ENCODE results near the gene SORCS2. TPM values are rescaled to one million over a fixed set of nuclear protein-coding genes. Genes with fewer than 3 reads are reported as not detected.

Gene SORCS2
- total RNA-seq, 1 donor from 2014 or later: 13.4 TPM

GRCh38 chr4:7153711-7154110, 38.6 kb upstream of the SORCS2 start:
- no peak for TF ChIP-seq CTCF (conservative IDR thresholded peaks at IDR 0.05)
- no peak for DNase-seq (ENCODE audit: extremely low spot score, unreplicated experiment)
- Mint-ChIP-seq H3K27me3 (peaks cover 20% of the 10 kb centered on the region), H3K36me3 (no peaks in the 10 kb centered on the region), H3K9me3 (no peaks in the 10 kb centered on the region), H3K4me1 (ENCODE audit: unreplicated experiment) (peaks cover 32% of the 10 kb centered on the region), H3K4me3 (no peak overlapping the region), H3K27ac (no peak overlapping the region)

GRCh38 chr4:7154351-7154981, 37.9 kb upstream of the SORCS2 start:
- Mint-ChIP-seq H3K9me3 (no peaks in the 10 kb centered on the region), H3K36me3 (no peaks in the 10 kb centered on the region), H3K4me1 (ENCODE audit: unreplicated experiment) (peaks cover 37% of the 10 kb centered on the region), H3K27me3 (peaks cover 24% of the 10 kb centered on the region), H3K27ac (no peak overlapping the region), H3K4me3 (no peak overlapping the region)
- no peak for TF ChIP-seq CTCF (conservative IDR thresholded peaks at IDR 0.05)
- no peak for DNase-seq (ENCODE audit: extremely low spot score, unreplicated experiment)

GRCh38 chr4:7155590-7156071, 36.7 kb upstream of the SORCS2 start:
- H3K36me3 Mint-ChIP-seq: no peaks in the 10 kb centered on the region
- TF ChIP-seq CTCF (conservative IDR thresholded peaks at IDR 0.05): no peak
- H3K4me1 Mint-ChIP-seq (ENCODE audit: unreplicated experiment): peaks cover 44% of the 10 kb centered on the region
- no peak overlapping the region for H3K4me3 Mint-ChIP-seq
- H3K27me3 Mint-ChIP-seq: peaks cover 22% of the 10 kb centered on the region
- H3K9me3 Mint-ChIP-seq: no peaks in the 10 kb centered on the region
- H3K27ac Mint-ChIP-seq: no peak overlapping the region
- no peak for DNase-seq (ENCODE audit: extremely low spot score, unreplicated experiment)

GRCh38 chr4:7156328-7156727, 36.0 kb upstream of the SORCS2 start:
- peaks cover 44% of the 10 kb centered on the region for H3K4me1 Mint-ChIP-seq (ENCODE audit: unreplicated experiment)
- peaks cover 19% of the 10 kb centered on the region for H3K27me3 Mint-ChIP-seq
- no peak for TF ChIP-seq CTCF (conservative IDR thresholded peaks at IDR 0.05)
- H3K27ac Mint-ChIP-seq: peak overlapping the region; percentile 16
- no peak for DNase-seq (ENCODE audit: extremely low spot score, unreplicated experiment)
- H3K4me3 Mint-ChIP-seq: peak overlapping the region; percentile 25
- H3K36me3 Mint-ChIP-seq: no peaks in the 10 kb centered on the region
- H3K9me3 Mint-ChIP-seq: no peaks in the 10 kb centered on the region

GRCh38 chr4:7156761-7157488, 35.4 kb upstream of the SORCS2 start:
- DNase-seq (ENCODE audit: extremely low spot score, unreplicated experiment): no peak
- peak overlapping the region; percentile 16 for H3K27ac Mint-ChIP-seq
- H3K36me3 Mint-ChIP-seq: no peaks in the 10 kb centered on the region
- H3K27me3 Mint-ChIP-seq: peaks cover 22% of the 10 kb centered on the region
- H3K4me3 Mint-ChIP-seq: peak overlapping the region; percentile 25
- H3K4me1 Mint-ChIP-seq (ENCODE audit: unreplicated experiment): peaks cover 46% of the 10 kb centered on the region
- TF ChIP-seq CTCF (conservative IDR thresholded peaks at IDR 0.05): peak; percentile 76
- no peaks in the 10 kb centered on the region for H3K9me3 Mint-ChIP-seq
